Bone marrow (tissue), 2 donors: Measurements from ENCODE around the gene SUPT5H.
A peak's percentile ranks its signal among the peaks of the same experiment; 100 is the strongest.
"Not testable (repeated sequence)": the region's sequence is repeated elsewhere in the genome, so short reads cannot be mapped to it uniquely, and the experiment has no call there.

ENCODE experiments used
- DNase-seq, 2 donors: peaks; one replicate each; lab custom pipeline; 2025; lab: John Stamatoyannopoulos, UW

SUPT5H gene

GRCh38 chr19:39467941-39468340, 22.6 kb downstream of the SUPT5H start:
- DNase-seq = no peak

GRCh38 chr19:39469036-39469435, 23.7 kb downstream of the SUPT5H start:
- no peak for DNase-seq

GRCh38 chr19:39469567-39469966, 24.2 kb downstream of the SUPT5H start:
- no peak for DNase-seq

GRCh38 chr19:39470724-39471339, 25.4 kb downstream of the SUPT5H start:
- no peak for DNase-seq

- no peak for DNase-seq
Measured at GRCh38 chr19:39471756-39472536, 26.6 kb downstream of the SUPT5H start.

GRCh38 chr19:39472746-39473442, 27.5 kb downstream of the SUPT5H start:
- DNase-seq = no peak

GRCh38 chr19:39473443-39473960, 28.1 kb downstream of the SUPT5H start:
- no peak for DNase-seq

GRCh38 chr19:39474139-39474620, 28.8 kb downstream of the SUPT5H start:
- peak; percentile 12 to 27 for DNase-seq

- DNase-seq = no peak
Measured at GRCh38 chr19:39475748-39476147, 30.4 kb downstream of the SUPT5H start.

- DNase-seq = not testable (repeated sequence)
Measured at GRCh38 chr19:39479319-39479801, 34.0 kb downstream of the SUPT5H start.

- DNase-seq = no peak
Measured at GRCh38 chr19:39479916-39480315, 34.5 kb downstream of the SUPT5H start.

GRCh38 chr19:39480337-39481228, 35.2 kb downstream of the SUPT5H start, which contains the start of gene TIMM50:
Gene TIMM50 (plus strand): TSS chr19:39480838. CDS start chr19:39480854, 16 bp downstream.
- peak; percentile 88 to 92 for DNase-seq

GRCh38 chr19:39481229-39481545, 35.8 kb downstream of the SUPT5H start:
- no peak for DNase-seq

GRCh38 chr19:39481676-39482075, 36.3 kb downstream of the SUPT5H start:
- DNase-seq = no peak

GRCh38 chr19:39483141-39483540, 37.8 kb downstream of the SUPT5H start:
- DNase-seq = no peak

GRCh38 chr19:39489756-39490155, 44.4 kb downstream of the SUPT5H start:
- DNase-seq = no peak

- no peak for DNase-seq
Measured at GRCh38 chr19:39492225-39492624, 46.8 kb downstream of the SUPT5H start.

GRCh38 chr19:39492788-39493187, 47.4 kb downstream of the SUPT5H start:
- DNase-seq = no peak

GRCh38 chr19:39494661-39495060, 49.3 kb downstream of the SUPT5H start:
- no peak for DNase-seq

GRCh38 chr19:39496063-39496462, 50.7 kb downstream of the SUPT5H start:
- no peak for DNase-seq

GRCh38 chr19:39497701-39497995, 52.3 kb downstream of the SUPT5H start:
- DNase-seq = no peak
